Measurements from ENCODE around the gene ZBTB46. TPM values are rescaled to one million over a fixed set of nuclear protein-coding genes. Genes with fewer than 3 reads are reported as not detected.
A peak's percentile ranks its signal among the peaks of the same experiment; 100 is the strongest.

The ZBTB46 gene
- total and polyA plus RNA-seq, 9 donors: 14.2 to 20.9 (median 18.9) TPM

- peak; percentile 77 for DNase-seq
- H3K9me3 ChIP-seq (replicated peaks; ENCODE audit: control insufficient read depth, low read depth, low read length): no peaks in the 10 kb centered on the region
- H3K4me1 ChIP-seq (ENCODE audit: control insufficient read depth, insufficient read depth, low read length): peaks cover 43% of the 10 kb centered on the region
- H3K4me3 ChIP-seq (ENCODE audit: low read length): no peak overlapping the region
- H3K27me3 ChIP-seq (ENCODE audit: control insufficient read depth, insufficient read depth, low read length): no peaks in the 10 kb centered on the region
- 30% methylated on average over 12 of the region's 19 CpGs for WGBS (ENCODE audit: insufficient coverage)
- peak overlapping the region; percentile 29 for H3K27ac ChIP-seq (ENCODE audit: low read length)
- H3K36me3 ChIP-seq (ENCODE audit: control insufficient read depth, insufficient read depth, low read length): peaks cover 31% of the 10 kb centered on the region
These were observed 132.2 kb downstream of the ZBTB46 start for GRCh38 chr20:63698739-63699465.

- Histone ChIP-seq H3K36me3 (ENCODE audit: control insufficient read depth, insufficient read depth, low read length) (peaks cover 22% of the 10 kb centered on the region), H3K9me3 (replicated peaks; ENCODE audit: control insufficient read depth, low read depth, low read length) (no peaks in the 10 kb centered on the region), H3K27me3 (ENCODE audit: control insufficient read depth, insufficient read depth, low read length) (no peaks in the 10 kb centered on the region), H3K27ac (ENCODE audit: low read length) (no peak overlapping the region), H3K4me3 (ENCODE audit: low read length) (no peak overlapping the region), H3K4me1 (ENCODE audit: control insufficient read depth, insufficient read depth, low read length) (peaks cover 43% of the 10 kb centered on the region)
- peak; percentile 25 for DNase-seq
- 59% methylated on average over 28 of the region's 40 CpGs for WGBS (ENCODE audit: insufficient coverage)
These were observed 133.1 kb downstream of the ZBTB46 start for GRCh38 chr20:63697868-63698545.

- no peaks in the 10 kb centered on the region for H3K27me3 ChIP-seq (ENCODE audit: control insufficient read depth, insufficient read depth, low read length)
- peaks cover 22% of the 10 kb centered on the region for H3K36me3 ChIP-seq (ENCODE audit: control insufficient read depth, insufficient read depth, low read length)
- H3K27ac ChIP-seq (ENCODE audit: low read length): no peak overlapping the region
- H3K4me3 ChIP-seq (ENCODE audit: low read length): no peak overlapping the region
- no peaks in the 10 kb centered on the region for H3K9me3 ChIP-seq (replicated peaks; ENCODE audit: control insufficient read depth, low read depth, low read length)
- H3K4me1 ChIP-seq (ENCODE audit: control insufficient read depth, insufficient read depth, low read length): peaks cover 43% of the 10 kb centered on the region
- 58% methylated on average over 6 of the region's 7 CpGs for WGBS (ENCODE audit: insufficient coverage)
- peak; percentile 31 for DNase-seq
These were observed 133.7 kb downstream of the ZBTB46 start for GRCh38 chr20:63697357-63697867.

- WGBS (ENCODE audit: insufficient coverage): 11% methylated on average over 52 of the region's 52 CpGs
- H3K27me3 ChIP-seq (ENCODE audit: control insufficient read depth, insufficient read depth, low read length): no peaks in the 10 kb centered on the region
- no peak within 1 kb of the TSS for H3K27ac ChIP-seq (ENCODE audit: low read length)
- DNase-seq: no peak
- peaks cover 46% of the 10 kb centered on the region for H3K4me1 ChIP-seq (ENCODE audit: control insufficient read depth, insufficient read depth, low read length)
- H3K4me3 ChIP-seq (ENCODE audit: low read length): no peak within 1 kb of the TSS
- H3K36me3 ChIP-seq (ENCODE audit: control insufficient read depth, insufficient read depth, low read length): peaks cover 26% of the 10 kb centered on the region
- H3K9me3 ChIP-seq (replicated peaks; ENCODE audit: control insufficient read depth, low read depth, low read length): no peaks in the 10 kb centered on the region
These were observed 134.3 kb downstream of the ZBTB46 start, which contains the start of gene TNFRSF6B for GRCh38 chr20:63696628-63697356. TSS of gene TNFRSF6B (plus strand) at chr20:63696652. CDS start at chr20:63696768, 116 bp downstream.

GRCh38 chr20:63696306-63696627, 134.8 kb downstream of the ZBTB46 start:
- no peak for DNase-seq
- no peak overlapping the region for H3K27ac ChIP-seq (ENCODE audit: low read length)
- H3K9me3 ChIP-seq (replicated peaks; ENCODE audit: control insufficient read depth, low read depth, low read length): no peaks in the 10 kb centered on the region
- WGBS (ENCODE audit: insufficient coverage): 40% methylated on average over 1 of the region's 6 CpGs
- H3K36me3 ChIP-seq (ENCODE audit: control insufficient read depth, insufficient read depth, low read length): peaks cover 28% of the 10 kb centered on the region
- no peaks in the 10 kb centered on the region for H3K27me3 ChIP-seq (ENCODE audit: control insufficient read depth, insufficient read depth, low read length)
- H3K4me3 ChIP-seq (ENCODE audit: low read length): no peak overlapping the region
- H3K4me1 ChIP-seq (ENCODE audit: control insufficient read depth, insufficient read depth, low read length): peaks cover 46% of the 10 kb centered on the region

GRCh38 chr20:63695424-63696305, 135.4 kb downstream of the ZBTB46 start:
- Histone ChIP-seq H3K36me3 (ENCODE audit: control insufficient read depth, insufficient read depth, low read length) (peaks cover 29% of the 10 kb centered on the region), H3K4me3 (ENCODE audit: low read length) (no peak overlapping the region), H3K27ac (ENCODE audit: low read length) (no peak overlapping the region), H3K27me3 (ENCODE audit: control insufficient read depth, insufficient read depth, low read length) (no peaks in the 10 kb centered on the region), H3K9me3 (replicated peaks; ENCODE audit: control insufficient read depth, low read depth, low read length) (no peaks in the 10 kb centered on the region), H3K4me1 (ENCODE audit: control insufficient read depth, insufficient read depth, low read length) (peaks cover 46% of the 10 kb centered on the region)
- no peak for DNase-seq
- WGBS (ENCODE audit: insufficient coverage): 74% methylated on average over 20 of the region's 25 CpGs

GRCh38 chr20:63694584-63695423, 136.3 kb downstream of the ZBTB46 start:
- 83% methylated on average over 32 of the region's 37 CpGs for WGBS (ENCODE audit: insufficient coverage)
- Histone ChIP-seq H3K9me3 (replicated peaks; ENCODE audit: control insufficient read depth, low read depth, low read length) (no peaks in the 10 kb centered on the region), H3K27ac (ENCODE audit: low read length) (no peak overlapping the region), H3K27me3 (ENCODE audit: control insufficient read depth, insufficient read depth, low read length) (no peaks in the 10 kb centered on the region), H3K4me1 (ENCODE audit: control insufficient read depth, insufficient read depth, low read length) (peaks cover 41% of the 10 kb centered on the region), H3K36me3 (ENCODE audit: control insufficient read depth, insufficient read depth, low read length) (peaks cover 30% of the 10 kb centered on the region), H3K4me3 (ENCODE audit: low read length) (no peak overlapping the region)
- no peak for DNase-seq

- peaks cover 30% of the 10 kb centered on the region for H3K36me3 ChIP-seq (ENCODE audit: control insufficient read depth, insufficient read depth, low read length)
- no peaks in the 10 kb centered on the region for H3K27me3 ChIP-seq (ENCODE audit: control insufficient read depth, insufficient read depth, low read length)
- DNase-seq: no peak
- 90% methylated on average over 17 of the region's 21 CpGs for WGBS (ENCODE audit: insufficient coverage)
- no peaks in the 10 kb centered on the region for H3K9me3 ChIP-seq (replicated peaks; ENCODE audit: control insufficient read depth, low read depth, low read length)
- H3K4me3 ChIP-seq (ENCODE audit: low read length): no peak overlapping the region
- H3K27ac ChIP-seq (ENCODE audit: low read length): no peak overlapping the region
- H3K4me1 ChIP-seq (ENCODE audit: control insufficient read depth, insufficient read depth, low read length): peaks cover 33% of the 10 kb centered on the region
These were observed 137.1 kb downstream of the ZBTB46 start for GRCh38 chr20:63693733-63694583.
